Measurements from ENCODE around the gene COBL.

COBL gene

GRCh38 chr7:51269911-51270310 lies 46.7 kb downstream of the COBL start:
- no peak for DNase-seq

DNA sequence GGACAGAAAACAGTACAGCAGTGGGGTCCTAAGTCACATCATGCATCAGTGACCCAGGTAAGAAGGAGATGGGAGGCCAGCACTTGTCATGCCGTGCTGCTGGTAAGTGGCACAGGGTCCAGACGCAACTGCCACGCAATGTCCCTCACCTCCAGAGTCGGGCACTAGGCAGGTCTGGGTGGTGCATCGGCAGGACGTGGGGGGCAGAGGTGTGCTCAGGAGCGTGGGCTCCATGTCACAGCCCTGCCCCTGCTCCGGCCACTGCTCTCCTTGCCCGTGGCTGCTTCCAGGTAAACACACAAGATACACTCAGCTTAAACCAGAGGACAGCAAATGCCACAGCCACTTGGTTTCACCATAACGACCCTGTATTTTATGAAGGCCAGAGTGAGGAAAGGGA lies 47.3 kb downstream of the COBL start:
- DNase-seq: no peak

DNA sequence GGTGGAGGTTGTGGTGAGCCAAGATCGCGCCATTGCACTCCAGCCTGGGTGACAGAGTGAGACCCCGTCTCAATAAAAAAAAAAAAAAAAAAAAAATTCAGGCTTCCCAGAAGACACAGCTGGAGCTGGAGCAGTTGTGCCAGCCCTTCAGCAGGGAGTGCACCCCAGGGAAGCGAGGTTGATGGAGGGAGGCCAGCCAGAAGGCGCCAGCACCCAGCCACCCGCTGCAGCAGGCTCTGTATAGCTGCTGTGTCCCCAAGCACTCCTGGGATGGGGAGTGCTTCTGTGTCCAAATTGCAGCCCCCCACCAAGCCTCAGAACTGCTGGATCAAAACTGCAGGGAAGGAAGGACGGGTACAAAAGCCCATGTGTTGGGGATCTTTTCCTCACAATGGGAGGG lies 47.8 kb downstream of the COBL start:
- DNase-seq: no peak

GRCh38 chr7:51267169-51267568 lies 49.4 kb downstream of the COBL start:
- no peak for DNase-seq

DNA sequence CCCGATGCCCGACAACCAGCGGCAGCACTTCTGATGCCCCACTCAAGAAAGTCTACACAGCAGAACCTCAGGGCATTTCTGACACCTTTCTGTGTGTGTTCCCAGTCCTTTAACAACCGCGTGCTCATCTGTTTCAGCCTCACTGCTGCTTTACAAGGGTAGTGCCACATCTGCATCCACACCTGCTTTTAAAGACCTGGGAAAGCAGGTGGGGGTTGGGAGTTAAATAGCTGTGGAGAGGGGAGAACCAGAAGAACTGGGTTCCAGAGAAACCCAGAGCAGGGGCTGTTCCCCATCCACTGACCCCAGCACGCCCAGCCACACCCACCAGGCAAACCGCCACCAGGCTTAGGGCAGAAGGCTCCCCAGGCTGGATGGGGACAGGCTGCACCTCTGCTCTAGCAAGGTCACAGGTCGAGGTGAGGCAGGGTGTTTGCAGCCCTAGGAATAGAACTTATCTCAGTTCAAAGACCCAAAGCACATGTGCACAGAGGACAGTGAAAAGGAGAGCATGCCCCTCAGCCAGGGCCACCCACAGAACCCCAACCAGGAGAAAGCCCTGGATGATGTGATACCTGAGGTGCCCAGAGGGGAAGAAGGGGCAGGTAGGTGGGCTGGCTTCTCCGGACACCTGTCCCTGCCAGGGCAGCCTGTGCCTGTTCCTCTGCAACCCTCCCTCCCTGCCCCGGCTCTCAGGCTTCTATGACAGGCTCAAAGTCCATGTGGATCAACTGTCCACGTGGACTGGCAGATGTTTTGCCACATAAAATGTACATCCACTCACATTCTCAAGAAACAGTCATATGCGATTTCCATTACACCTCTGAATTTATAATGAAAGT lies 51.3 kb downstream of the COBL start:
- no peak for DNase-seq

DNA sequence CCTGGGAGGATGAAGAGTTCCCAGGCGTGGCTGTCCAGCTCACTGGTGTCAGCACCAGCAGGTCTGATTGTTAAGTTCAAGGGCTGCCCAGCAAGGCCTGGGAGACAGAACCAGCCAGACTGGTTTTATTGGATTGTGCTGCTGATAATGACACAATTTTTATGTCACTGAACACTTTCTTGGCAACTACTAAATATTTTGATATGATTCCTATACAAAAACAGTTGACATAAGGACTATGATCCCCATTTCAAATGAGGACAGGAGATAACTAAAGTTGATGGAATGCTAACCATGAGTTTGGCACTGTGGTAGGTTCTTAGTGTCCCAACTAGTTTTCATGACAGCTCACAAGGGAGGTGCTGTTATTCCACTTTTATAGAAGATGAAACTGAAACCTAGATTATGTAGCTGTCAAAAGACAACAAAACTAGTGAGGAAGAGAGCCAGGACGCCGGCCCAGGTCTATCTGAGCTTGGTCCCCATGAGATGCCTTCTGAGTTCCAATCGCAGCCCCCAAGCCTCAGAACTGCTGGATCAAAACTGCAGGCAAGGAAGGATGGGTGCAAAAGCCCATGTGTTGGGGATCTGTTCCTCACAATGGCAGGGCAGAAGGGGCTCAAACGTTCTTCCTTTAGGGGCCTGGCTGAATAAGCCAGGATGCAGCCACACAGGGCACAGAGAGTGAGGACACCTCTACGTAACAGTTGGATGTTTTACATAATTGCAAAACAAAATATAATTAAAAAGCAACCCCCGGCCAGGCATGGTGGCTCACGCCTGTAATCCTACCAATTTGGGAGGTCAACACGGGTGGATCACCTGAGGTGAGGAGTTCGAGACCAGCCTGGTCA lies 52.8 kb downstream of the COBL start:
- DNase-seq: no peak

GRCh38 chr7:51262796-51263531 lies 53.6 kb downstream of the COBL start:
- no peak for DNase-seq

DNA sequence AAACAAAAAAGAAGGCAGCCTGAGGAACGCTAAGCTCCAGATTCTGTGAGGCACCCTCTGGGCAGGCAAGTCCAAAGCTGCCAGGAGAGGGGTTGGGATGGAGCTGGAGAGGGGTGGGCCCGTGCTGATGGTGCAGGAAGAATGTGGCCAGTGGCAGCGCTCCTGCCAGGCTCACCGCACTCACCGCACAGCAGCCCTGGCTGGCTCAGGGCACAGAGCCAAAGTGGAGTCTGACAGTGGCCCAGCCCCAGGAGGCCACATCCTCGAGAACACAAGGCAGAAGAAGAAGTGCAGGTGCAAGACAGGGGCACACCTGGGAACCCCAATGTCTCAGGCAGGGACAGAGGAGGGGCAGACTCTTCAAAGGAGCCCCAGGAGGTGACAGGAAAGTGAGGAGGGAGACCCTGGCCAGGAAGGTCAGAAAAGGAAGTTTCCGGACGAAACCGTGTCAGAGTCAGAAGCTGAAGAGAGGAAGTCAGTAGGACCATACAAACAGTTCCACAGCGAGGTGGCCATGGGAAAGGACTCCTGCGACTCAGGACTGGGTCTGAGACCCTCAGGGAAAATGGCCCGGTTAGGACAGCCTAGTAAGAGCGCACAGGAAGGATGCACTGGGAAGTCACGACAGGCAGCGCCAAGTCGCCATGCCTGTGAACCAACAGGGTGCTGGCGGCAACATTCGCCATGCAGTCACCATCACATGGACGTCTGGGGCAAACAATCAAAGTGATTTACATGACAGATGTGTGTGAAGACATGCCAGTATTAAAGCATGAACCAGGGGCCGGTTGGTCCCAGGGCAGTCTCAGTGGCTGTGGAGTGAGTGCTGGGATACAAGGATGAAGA lies 54.4 kb downstream of the COBL start:
- DNase-seq: no peak

GRCh38 chr7:51261117-51261835 lies 55.3 kb downstream of the COBL start:
- no peak for DNase-seq

DNA sequence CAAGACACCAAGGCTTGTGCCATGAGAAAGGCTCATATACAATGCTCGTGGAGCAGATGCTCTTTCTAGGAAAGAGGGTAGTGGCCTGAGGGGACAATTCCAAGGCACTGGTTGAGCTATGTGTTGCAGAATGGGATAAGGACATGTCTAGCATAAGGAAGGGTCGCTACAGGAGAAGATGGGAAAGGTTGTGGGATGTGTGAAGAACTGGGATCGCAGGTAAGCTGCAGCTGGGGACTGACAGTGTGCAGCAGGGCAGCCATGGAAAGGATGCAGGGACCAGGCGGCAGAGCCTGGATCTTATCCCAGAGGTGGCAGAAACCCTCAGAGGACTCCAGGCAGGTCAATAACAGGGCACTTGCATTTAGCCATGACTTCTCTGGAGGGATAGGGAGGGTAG lies 56.1 kb downstream of the COBL start:
- no peak for DNase-seq

DNA sequence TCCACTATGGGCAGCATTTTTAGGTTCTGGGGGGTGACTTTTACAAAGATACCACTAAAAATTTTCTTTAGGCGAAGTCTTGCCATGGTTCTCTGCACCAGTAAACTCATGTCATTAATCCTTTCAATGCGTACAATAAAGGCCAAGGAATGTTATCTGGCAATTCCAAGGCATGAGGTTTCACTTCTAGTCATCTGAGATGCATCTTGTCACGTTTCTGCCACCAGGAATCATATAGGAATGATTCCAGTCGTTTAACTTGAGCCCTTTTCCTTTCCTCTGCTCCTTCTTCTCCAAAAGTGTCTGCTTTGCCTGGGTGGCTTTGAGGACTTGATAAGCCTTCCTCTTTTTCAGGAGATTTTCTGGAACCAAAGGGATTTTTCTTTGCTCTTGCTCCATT lies 56.8 kb downstream of the COBL start:
- no peak for DNase-seq

GRCh38 chr7:51256916-51257315 lies 59.7 kb downstream of the COBL start:
- DNase-seq: no peak

GRCh38 chr7:51256209-51256781 lies 60.3 kb downstream of the COBL start:
- DNase-seq: no peak

- no peak for DNase-seq
Observed at GRCh38 chr7:51255536-51256208, 60.9 kb downstream of the COBL start.

GRCh38 chr7:51255036-51255435 lies 61.6 kb downstream of the COBL start:
- DNase-seq: no peak

DNA sequence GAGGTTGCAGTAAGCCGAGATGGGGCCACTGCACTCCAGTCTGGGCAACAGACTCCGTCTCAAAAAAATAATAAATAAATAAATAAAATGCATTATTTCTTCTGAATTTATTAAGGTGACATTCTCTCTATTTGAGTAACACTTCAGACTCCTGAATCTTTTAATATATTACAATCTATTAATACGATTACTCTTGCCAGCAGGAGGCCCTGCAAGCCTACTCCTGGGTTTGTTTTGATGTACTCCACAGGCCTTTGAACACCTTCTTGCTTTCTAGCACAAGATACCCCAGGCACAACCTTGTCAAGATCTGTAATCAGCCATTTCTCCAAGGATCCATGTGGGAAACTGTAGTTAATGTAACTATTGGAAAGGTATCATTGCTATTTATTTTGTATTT lies 63.5 kb downstream of the COBL start:
- no peak for DNase-seq

DNA sequence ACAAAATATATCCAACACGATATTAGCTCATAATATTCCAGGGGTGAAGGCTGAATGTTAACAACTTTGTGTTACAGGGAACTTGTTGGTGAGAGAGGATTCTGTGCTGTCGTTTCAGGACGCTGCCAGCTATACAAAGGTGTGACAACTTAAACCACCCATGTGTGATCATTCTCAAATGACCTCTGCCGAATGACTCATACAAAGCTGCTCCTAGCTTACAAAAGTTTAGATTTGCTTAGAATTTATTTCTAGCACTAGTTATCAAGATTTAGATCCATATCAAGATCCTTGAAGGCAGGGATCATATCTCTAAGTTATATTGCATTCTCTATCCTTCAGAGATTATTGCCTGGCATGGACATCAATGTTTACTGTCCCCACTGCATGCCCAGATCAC lies 65.3 kb downstream of the COBL start:
- DNase-seq: no peak

GRCh38 chr7:51250512-51250911 lies 66.1 kb downstream of the COBL start:
- no peak for DNase-seq

GRCh38 chr7:51249991-51250390 lies 66.6 kb downstream of the COBL start:
- DNase-seq: no peak

DNA sequence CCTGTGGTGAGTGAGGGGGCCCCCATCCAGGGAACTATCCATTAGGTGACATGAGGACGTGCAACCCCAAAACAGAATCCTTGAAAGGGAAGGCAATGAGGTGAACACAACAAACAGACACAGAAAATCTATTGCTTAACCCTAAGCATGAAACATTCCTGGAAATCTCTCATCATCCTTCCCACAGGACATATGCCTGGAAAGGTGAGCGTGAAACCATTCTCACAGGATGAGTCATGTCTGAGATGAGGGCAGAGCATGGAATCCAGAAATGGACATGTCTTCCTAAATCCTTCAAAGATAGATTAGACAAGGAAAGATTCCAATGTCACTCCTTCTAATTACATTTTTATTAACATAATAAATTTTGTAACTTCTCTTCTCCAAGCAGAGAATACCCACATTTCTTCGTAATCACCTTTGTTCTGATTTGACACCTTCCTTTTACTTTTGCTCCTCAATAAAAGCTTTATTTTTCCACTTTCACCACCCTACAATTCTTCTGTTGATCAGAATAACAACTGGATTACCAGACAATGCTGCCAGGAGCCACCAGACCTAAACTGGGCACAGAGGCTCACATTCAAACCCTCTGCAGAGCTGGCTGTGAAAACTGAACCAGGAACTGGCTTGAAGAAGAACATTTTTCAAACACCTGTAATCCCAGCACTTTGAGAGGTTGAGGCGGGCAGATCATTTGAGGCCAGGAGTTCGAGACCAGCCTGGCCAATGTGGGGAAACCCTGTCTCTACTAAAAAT lies 67.2 kb downstream of the COBL start:
- DNase-seq: no peak

Measured in T1000 (cell line).